Keratinocyte (primary cell): ENCODE measurements around the gene HLA-B. TPM values are rescaled to one million over a fixed set of nuclear protein-coding genes. Genes with fewer than 3 reads are reported as not detected.

ENCODE experiments used
- DNase-seq: peaks from one replicate; pipeline ENCODE4 v3.0.0-alpha.2; 2011; ENCODE audit warnings: low read depth, missing footprints, low spot score
- FAIRE-seq: peaks from 2 replicates; lab custom pipeline; 2011; peaks lifted over from hg19 to GRCh38; lab: Jason Lieb, UNC
- H2AFZ ChIP-seq: 2 replicates; pipeline ENCODE4 v1.6.0; 2012; ENCODE audit warnings: low read length, control low read depth, inconsistent platforms; ENCODE audit not compliant: control insufficient read depth
- H3K27ac ChIP-seq: 2 replicates; pipeline ENCODE4 v1.5.1; 2011; ENCODE audit warnings: low read length; ENCODE audit not compliant: control insufficient read depth, insufficient read depth
- H3K27me3 ChIP-seq: 3 replicates; pipeline ENCODE4 v1.6.0; 2011; ENCODE audit warnings: low read length; ENCODE audit not compliant: control insufficient read depth, insufficient read depth; ENCODE audit errors: extremely low read depth
- H3K36me3 ChIP-seq, 2 experiments: 2 replicates in 1 of 2; 3 replicates in 1 of 2; pipeline ENCODE4 v1.5.1; 2011; ENCODE audit warnings: low read length in 2 of 2, mild to moderate bottlenecking in 1 of 2; ENCODE audit not compliant: control insufficient read depth in 2 of 2, insufficient read depth in 2 of 2; ENCODE audit errors: extremely low read depth in 1 of 2
- H3K4me1 ChIP-seq: 3 replicates; pipeline ENCODE4 v1.5.1; 2011; ENCODE audit warnings: low read length; ENCODE audit not compliant: control insufficient read depth, insufficient read depth; ENCODE audit errors: extremely low read depth
- H3K4me2 ChIP-seq: 3 replicates; pipeline ENCODE4 v1.6.0; 2011; ENCODE audit warnings: low read depth, low read length; ENCODE audit not compliant: control insufficient read depth, insufficient read depth; ENCODE audit errors: extremely low read depth
- H3K4me3 ChIP-seq, 3 experiments: fragments of 200-600 bp in 1 of 3; sonication (generic) in 1 of 3; 2 replicates in 2 of 3; 3 replicates in 1 of 3; pipeline ENCODE4 v1.5.1; 2011 to 2016; ENCODE audit warnings: low read length in 3 of 3, mild to moderate bottlenecking in 3 of 3, control low read depth in 2 of 3, inconsistent platforms in 1 of 3, low read depth in 1 of 3, mixed read lengths in 1 of 3, mixed run types in 1 of 3, moderate library complexity in 1 of 3; ENCODE audit not compliant: control insufficient read depth in 2 of 3, insufficient read depth in 2 of 3; ENCODE audit errors: extremely low read depth in 1 of 3
- H3K79me2 ChIP-seq: 2 replicates; pipeline ENCODE4 v1.6.0; 2012; ENCODE audit warnings: low read length; ENCODE audit not compliant: control insufficient read depth, insufficient read depth
- H3K9ac ChIP-seq: 3 replicates; pipeline ENCODE4 v1.6.0; 2011; ENCODE audit warnings: low read length; ENCODE audit not compliant: control insufficient read depth, insufficient read depth; ENCODE audit errors: extremely low read depth
- H3K9me1 ChIP-seq: 3 replicates; pipeline ENCODE4 v1.6.0; 2011; ENCODE audit warnings: low read length; ENCODE audit not compliant: control insufficient read depth, insufficient read depth; ENCODE audit errors: extremely low read depth
- H3K9me3 ChIP-seq: 2 replicates; pipeline ENCODE4 v1.5.1; 2012; ENCODE audit warnings: low read depth, low read length; ENCODE audit not compliant: control insufficient read depth
- H4K20me1 ChIP-seq: 3 replicates; pipeline ENCODE4 v1.6.0; 2011; ENCODE audit warnings: low read length; ENCODE audit not compliant: control insufficient read depth, insufficient read depth; ENCODE audit errors: extremely low read depth
- EZH2 ChIP-seq: IDR thresholded peaks from one replicate; pipeline ENCODE4 v1.6.1; 2012; ENCODE audit warnings: inconsistent platforms, mild to moderate bottlenecking, low read length, moderate library complexity
- dilution Hi-C: fragments of 300-500 bp; cut with MboI; formaldehyde crosslinking; loops from one replicate; pipeline ENCODE4 v1.7.0; 2020; ENCODE audit warnings: low sequenced_read_pairs; ENCODE audit not compliant: extremely low pct_ligation_motif_present
- polyA plus RNA-seq, 5 experiments: library from polyadenylated mRNA; depleted of rRNA in 3 of 5; stranded (reverse) in 3 of 5; stranded (forward) in 1 of 5; unstranded in 1 of 5; fragments of >200 nt; gene quantifications; 1 replicate in 1 of 5; 2 replicates in 3 of 5; 3 replicates in 1 of 5; pipeline versions ENCODE4 v1.2.1 to v1.2.3, GENCODE V29; 2011 to 2012; ENCODE audit warnings: missing spikeins in 2 of 5, low read depth in 1 of 5, low replicate concordance in 1 of 5
- TF ChIP-seq, protein P1 (sequence below), 3 experiments: IDR thresholded peaks in 1 of 3; conservative IDR thresholded peaks in 1 of 3; optimal IDR thresholded peaks in 1 of 3; 2 replicates in 2 of 3; 3 replicates in 1 of 3; pipeline versions ENCODE3 to v1.5.1; 2011; ENCODE audit warnings: low read length in 3 of 3, mild to moderate bottlenecking in 3 of 3, moderate library complexity in 2 of 3, control low read depth in 1 of 3, inconsistent platforms in 1 of 3; ENCODE audit not compliant: insufficient read depth in 2 of 3; ENCODE audit errors: extremely low read depth in 1 of 3

HLA-B gene
- polyA plus RNA-seq, 1 donor (not counting 4 experiments of a cell fraction or from before 2014, with no cell fraction given): 265 TPM

DNA sequence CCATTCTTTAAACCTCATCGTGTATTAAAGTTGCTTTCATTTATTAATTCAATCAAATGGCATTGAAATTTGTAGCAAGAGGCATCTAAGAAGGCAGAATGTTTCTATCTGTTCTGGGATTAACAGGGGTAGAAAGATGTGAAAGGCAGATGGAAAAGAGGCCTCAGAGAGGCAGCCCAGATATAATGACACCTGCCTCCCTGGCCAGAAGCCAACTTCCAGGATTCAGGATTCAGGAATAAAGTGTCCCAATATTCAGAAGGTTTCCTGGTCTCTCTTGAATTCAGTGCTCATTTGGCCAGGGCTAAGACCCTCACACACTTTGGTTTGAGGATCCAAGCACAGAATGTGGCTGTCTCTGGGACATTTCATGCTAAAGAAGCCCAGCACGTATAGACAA lies 39.9 kb downstream of the HLA-B start:
- FAIRE-seq: no peak
- no peaks in the 10 kb centered on the region for H3K4me1 ChIP-seq
- H3K9me3 ChIP-seq: no peaks in the 10 kb centered on the region
- no peaks in the 10 kb centered on the region for H3K36me3 ChIP-seq
- H4K20me1 ChIP-seq: no peaks in the 10 kb centered on the region
- no peaks in the 10 kb centered on the region for H3K79me2 ChIP-seq
- H3K9me1 ChIP-seq: no peaks in the 10 kb centered on the region
- no peak overlapping the region for H3K27ac ChIP-seq
- DNase-seq: no peak
- H3K27me3 ChIP-seq: peaks cover 6% of the 10 kb centered on the region
- TF ChIP-seq, protein P1, sequence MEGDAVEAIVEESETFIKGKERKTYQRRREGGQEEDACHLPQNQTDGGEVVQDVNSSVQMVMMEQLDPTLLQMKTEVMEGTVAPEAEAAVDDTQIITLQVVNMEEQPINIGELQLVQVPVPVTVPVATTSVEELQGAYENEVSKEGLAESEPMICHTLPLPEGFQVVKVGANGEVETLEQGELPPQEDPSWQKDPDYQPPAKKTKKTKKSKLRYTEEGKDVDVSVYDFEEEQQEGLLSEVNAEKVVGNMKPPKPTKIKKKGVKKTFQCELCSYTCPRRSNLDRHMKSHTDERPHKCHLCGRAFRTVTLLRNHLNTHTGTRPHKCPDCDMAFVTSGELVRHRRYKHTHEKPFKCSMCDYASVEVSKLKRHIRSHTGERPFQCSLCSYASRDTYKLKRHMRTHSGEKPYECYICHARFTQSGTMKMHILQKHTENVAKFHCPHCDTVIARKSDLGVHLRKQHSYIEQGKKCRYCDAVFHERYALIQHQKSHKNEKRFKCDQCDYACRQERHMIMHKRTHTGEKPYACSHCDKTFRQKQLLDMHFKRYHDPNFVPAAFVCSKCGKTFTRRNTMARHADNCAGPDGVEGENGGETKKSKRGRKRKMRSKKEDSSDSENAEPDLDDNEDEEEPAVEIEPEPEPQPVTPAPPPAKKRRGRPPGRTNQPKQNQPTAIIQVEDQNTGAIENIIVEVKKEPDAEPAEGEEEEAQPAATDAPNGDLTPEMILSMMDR (optimal IDR thresholded peaks at IDR 0.05 in 1 of 3, IDR thresholded peaks at IDR 0.05 in 1 of 3, conservative IDR thresholded peaks at IDR 0.05 in 1 of 3; ENCODE audit: extremely low read depth in 1 of 3, insufficient read depth in 2 of 3, low read length in 3 of 3): no peak
- TF ChIP-seq EZH2: no peak
- no peak overlapping the region for H3K4me3 ChIP-seq
- dilution Hi-C loops: no loop called here
- H3K9ac ChIP-seq: no peak overlapping the region
- H2AFZ ChIP-seq: no peak overlapping the region
- H3K4me2 ChIP-seq: no peak overlapping the region

DNA sequence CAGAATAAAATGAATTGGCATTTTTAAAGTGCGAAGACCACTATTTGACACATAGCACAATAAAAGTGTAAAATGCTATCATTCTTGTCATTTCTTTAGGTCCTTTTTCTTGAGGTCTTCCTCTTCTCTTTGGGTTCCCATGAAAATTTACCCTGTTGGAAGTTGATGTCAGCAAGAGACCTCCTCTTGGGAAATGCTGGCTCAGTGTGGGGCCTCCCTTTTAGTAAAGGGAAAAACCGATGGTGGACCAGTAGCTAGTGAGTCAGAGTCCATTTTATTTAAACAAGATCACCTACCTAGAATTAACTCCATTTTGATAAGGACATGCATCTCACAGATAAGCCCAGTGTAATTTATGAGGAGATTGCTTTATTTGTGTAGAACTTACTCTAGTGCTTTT lies 47.3 kb downstream of the HLA-B start:
- Histone ChIP-seq H3K9ac (no peak overlapping the region), H3K9me3 (no peaks in the 10 kb centered on the region), H3K4me1 (no peaks in the 10 kb centered on the region), H4K20me1 (no peaks in the 10 kb centered on the region), H2AFZ (no peak overlapping the region), H3K4me2 (no peak overlapping the region), H3K9me1 (no peaks in the 10 kb centered on the region), H3K27me3 (peaks cover 27% of the 10 kb centered on the region), H3K36me3 (no peaks in the 10 kb centered on the region), H3K27ac (no peak overlapping the region), H3K79me2 (no peaks in the 10 kb centered on the region), H3K4me3 (no peak overlapping the region)
- TF ChIP-seq EZH2: no peak
- TF ChIP-seq, protein P1 (optimal IDR thresholded peaks at IDR 0.05 in 1 of 3, IDR thresholded peaks at IDR 0.05 in 1 of 3, conservative IDR thresholded peaks at IDR 0.05 in 1 of 3; ENCODE audit: extremely low read depth in 1 of 3, insufficient read depth in 2 of 3, low read length in 3 of 3): no peak
- dilution Hi-C loops: no loop called here
- FAIRE-seq (no peak), DNase-seq (no peak)
